Measurements from ENCODE around the gene COPS2. TPM values are rescaled to one million over a fixed set of nuclear protein-coding genes. Genes with fewer than 3 reads are reported as not detected.

COPS2 gene
- total and polyA plus RNA-seq, 8 donors: 59.9 to 124 (median 93.2) TPM

DNA sequence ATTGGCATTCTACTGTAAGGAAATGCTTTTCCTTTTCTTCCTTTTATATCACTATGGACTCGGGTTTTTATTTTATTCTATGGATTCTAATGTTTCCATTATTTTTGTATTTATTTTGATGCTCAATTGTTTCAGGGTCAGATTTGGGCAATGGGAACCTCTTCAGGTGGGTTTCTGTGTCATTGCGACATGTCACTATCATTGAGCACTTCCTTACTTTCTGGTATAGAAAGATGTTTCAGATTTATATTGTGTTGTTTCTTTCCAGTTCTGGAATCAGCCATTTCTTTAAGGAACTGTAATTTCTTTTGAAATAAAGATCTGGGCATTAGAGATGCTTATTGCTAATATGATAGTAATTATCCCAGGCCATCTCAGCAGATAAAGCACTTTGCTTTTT, 36.5 kb upstream of the COPS2 start:
- H3K4me3 ChIP-seq: no peak overlapping the region
- no peak for DNase-seq
- no peak for ATAC-seq
- H3K9me3 ChIP-seq: no peaks in the 10 kb centered on the region
- intact Hi-C loops (cut with DNase I): no loop called here
- no peak overlapping the region for H3K27ac ChIP-seq
- TF ChIP-seq, protein P1, sequence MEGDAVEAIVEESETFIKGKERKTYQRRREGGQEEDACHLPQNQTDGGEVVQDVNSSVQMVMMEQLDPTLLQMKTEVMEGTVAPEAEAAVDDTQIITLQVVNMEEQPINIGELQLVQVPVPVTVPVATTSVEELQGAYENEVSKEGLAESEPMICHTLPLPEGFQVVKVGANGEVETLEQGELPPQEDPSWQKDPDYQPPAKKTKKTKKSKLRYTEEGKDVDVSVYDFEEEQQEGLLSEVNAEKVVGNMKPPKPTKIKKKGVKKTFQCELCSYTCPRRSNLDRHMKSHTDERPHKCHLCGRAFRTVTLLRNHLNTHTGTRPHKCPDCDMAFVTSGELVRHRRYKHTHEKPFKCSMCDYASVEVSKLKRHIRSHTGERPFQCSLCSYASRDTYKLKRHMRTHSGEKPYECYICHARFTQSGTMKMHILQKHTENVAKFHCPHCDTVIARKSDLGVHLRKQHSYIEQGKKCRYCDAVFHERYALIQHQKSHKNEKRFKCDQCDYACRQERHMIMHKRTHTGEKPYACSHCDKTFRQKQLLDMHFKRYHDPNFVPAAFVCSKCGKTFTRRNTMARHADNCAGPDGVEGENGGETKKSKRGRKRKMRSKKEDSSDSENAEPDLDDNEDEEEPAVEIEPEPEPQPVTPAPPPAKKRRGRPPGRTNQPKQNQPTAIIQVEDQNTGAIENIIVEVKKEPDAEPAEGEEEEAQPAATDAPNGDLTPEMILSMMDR (IDR thresholded peaks at IDR 0.05): no peak
- no peaks in the 10 kb centered on the region for H3K36me3 ChIP-seq
- no peaks in the 10 kb centered on the region for H3K27me3 ChIP-seq
- H3K4me1 ChIP-seq: no peaks in the 10 kb centered on the region

- TF ChIP-seq, protein P1 (IDR thresholded peaks at IDR 0.05): no peak
- intact Hi-C loops (cut with DNase I): no loop called here
- ATAC-seq: no peak
These were observed 35.2 kb upstream of the COPS2 start for GRCh38 chr15:49190586-49190985.

GRCh38 chr15:49189631-49190030, 34.2 kb upstream of the COPS2 start:
- H3K27me3 ChIP-seq: no peaks in the 10 kb centered on the region
- H3K27ac ChIP-seq: no peak overlapping the region
- TF ChIP-seq, protein P1 (IDR thresholded peaks at IDR 0.05): no peak
- DNase-seq (no peak), ATAC-seq (no peak)
- H3K4me3 ChIP-seq: no peak overlapping the region
- no peaks in the 10 kb centered on the region for H3K36me3 ChIP-seq
- no peaks in the 10 kb centered on the region for H3K9me3 ChIP-seq
- intact Hi-C loops (cut with DNase I): no loop called here
- H3K4me1 ChIP-seq: no peaks in the 10 kb centered on the region

More at GRCh38 chr15:49190586-49190985, 35.2 kb upstream of the COPS2 start:
- Histone ChIP-seq H3K9me3 (no peaks in the 10 kb centered on the region), H3K36me3 (no peaks in the 10 kb centered on the region), H3K27ac (no peak overlapping the region), H3K4me1 (no peaks in the 10 kb centered on the region), H3K27me3 (no peaks in the 10 kb centered on the region), H3K4me3 (no peak overlapping the region)
- no peak for DNase-seq

DNA sequence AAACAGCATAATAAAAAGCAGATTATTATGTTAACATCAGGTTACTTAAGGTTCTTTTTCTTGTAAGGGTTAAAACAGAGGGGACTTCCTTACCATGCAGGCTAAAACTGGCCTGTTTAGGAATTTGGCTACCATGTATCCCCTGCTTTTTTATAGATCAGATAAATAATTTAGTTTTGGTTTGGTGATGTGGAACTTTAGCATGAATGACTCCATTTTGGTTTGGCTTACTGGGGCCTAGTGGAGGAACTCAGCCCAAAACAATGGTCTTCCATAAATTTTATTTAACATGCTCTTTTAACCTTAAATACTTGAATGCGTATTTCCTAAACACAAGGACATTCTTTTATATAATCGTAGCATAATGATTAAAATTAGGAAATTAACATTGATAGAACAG, 33.5 kb upstream of the COPS2 start:
- no peaks in the 10 kb centered on the region for H3K4me1 ChIP-seq
- H3K27me3 ChIP-seq: no peaks in the 10 kb centered on the region
- H3K9me3 ChIP-seq: no peaks in the 10 kb centered on the region
- ATAC-seq: no peak
- TF ChIP-seq, protein P1 (IDR thresholded peaks at IDR 0.05): no peak
- intact Hi-C loops (cut with DNase I): no loop called here
- H3K36me3 ChIP-seq: no peaks in the 10 kb centered on the region
- no peak for DNase-seq
- H3K4me3 ChIP-seq: no peak overlapping the region
- no peak overlapping the region for H3K27ac ChIP-seq

GRCh38 chr15:49187549-49188245, 32.3 kb upstream of the COPS2 start:
- TF ChIP-seq, protein P1 (IDR thresholded peaks at IDR 0.05): no peak
- H3K36me3 ChIP-seq: no peaks in the 10 kb centered on the region
- H3K4me3 ChIP-seq: no peak overlapping the region
- intact Hi-C loops (cut with DNase I): no loop called here
- H3K4me1 ChIP-seq: no peaks in the 10 kb centered on the region
- H3K27me3 ChIP-seq: no peaks in the 10 kb centered on the region
- ATAC-seq: no peak
- no peak overlapping the region for H3K27ac ChIP-seq
- no peak for DNase-seq
- H3K9me3 ChIP-seq: no peaks in the 10 kb centered on the region

Measured in left lung (tissue), 10 donors.